ENCODE data around the gene RSL1D1.

RSL1D1 gene

GRCh38 chr16:11892761-11893160 is 41.4 kb upstream of the RSL1D1 start:
- ATAC-seq (ENCODE audit: low read depth): no peak
- TF ChIP-seq CTCF (IDR thresholded peaks at IDR 0.05; ENCODE audit: poor library complexity, severe bottlenecking): no peak
- peaks cover 90% of the 10 kb centered on the region for H3K36me3 ChIP-seq (ENCODE audit: low read depth)

GRCh38 chr16:11890231-11890965 is 39.1 kb upstream of the RSL1D1 start:
- no peak for DNase-seq (ENCODE audit: low spot score)
- Histone ChIP-seq H3K9me3 (ENCODE audit: severe bottlenecking) (no peaks in the 10 kb centered on the region), H3K27me3 (ENCODE audit: insufficient read depth, poor library complexity, severe bottlenecking) (no peaks in the 10 kb centered on the region), H3K4me3 (ENCODE audit: severe bottlenecking) (no peak overlapping the region), H3K4me1 (ENCODE audit: insufficient read depth, poor library complexity, severe bottlenecking) (no peaks in the 10 kb centered on the region), H3K27ac (ENCODE audit: poor library complexity, severe bottlenecking) (no peak overlapping the region), H3K36me3 (ENCODE audit: low read depth) (peaks cover 90% of the 10 kb centered on the region)
- ATAC-seq (ENCODE audit: low read depth): no peak
- no peak for TF ChIP-seq CTCF (IDR thresholded peaks at IDR 0.05; ENCODE audit: poor library complexity, severe bottlenecking)

More at GRCh38 chr16:11892761-11893160, 41.4 kb upstream of the RSL1D1 start:
- DNase-seq (ENCODE audit: low spot score): no peak
- no peak overlapping the region for H3K4me3 ChIP-seq (ENCODE audit: severe bottlenecking)
- H3K27me3 ChIP-seq (ENCODE audit: insufficient read depth, poor library complexity, severe bottlenecking): no peaks in the 10 kb centered on the region
- H3K4me1 ChIP-seq (ENCODE audit: insufficient read depth, poor library complexity, severe bottlenecking): no peaks in the 10 kb centered on the region
- H3K9me3 ChIP-seq (ENCODE audit: severe bottlenecking): no peaks in the 10 kb centered on the region
- H3K27ac ChIP-seq (ENCODE audit: poor library complexity, severe bottlenecking): no peak overlapping the region

- H3K4me3 ChIP-seq (ENCODE audit: severe bottlenecking): no peak overlapping the region
- no peaks in the 10 kb centered on the region for H3K4me1 ChIP-seq (ENCODE audit: insufficient read depth, poor library complexity, severe bottlenecking)
- ATAC-seq (ENCODE audit: low read depth) (no peak), DNase-seq (ENCODE audit: low spot score) (no peak)
- H3K27ac ChIP-seq (ENCODE audit: poor library complexity, severe bottlenecking): no peak overlapping the region
- H3K27me3 ChIP-seq (ENCODE audit: insufficient read depth, poor library complexity, severe bottlenecking): no peaks in the 10 kb centered on the region
- H3K9me3 ChIP-seq (ENCODE audit: severe bottlenecking): no peaks in the 10 kb centered on the region
- no peak for TF ChIP-seq CTCF (IDR thresholded peaks at IDR 0.05; ENCODE audit: poor library complexity, severe bottlenecking)
- peaks cover 91% of the 10 kb centered on the region for H3K36me3 ChIP-seq (ENCODE audit: low read depth)
These were observed 35.5 kb upstream of the RSL1D1 start for GRCh38 chr16:11886881-11887280.

GRCh38 chr16:11884035-11884434 is 32.7 kb upstream of the RSL1D1 start:
- no peak for DNase-seq (ENCODE audit: low spot score)
- no peaks in the 10 kb centered on the region for H3K27me3 ChIP-seq (ENCODE audit: insufficient read depth, poor library complexity, severe bottlenecking)
- H3K36me3 ChIP-seq (ENCODE audit: low read depth): peaks cover 96% of the 10 kb centered on the region
- ATAC-seq (ENCODE audit: low read depth): no peak
- no peak overlapping the region for H3K4me3 ChIP-seq (ENCODE audit: severe bottlenecking)
- no peaks in the 10 kb centered on the region for H3K4me1 ChIP-seq (ENCODE audit: insufficient read depth, poor library complexity, severe bottlenecking)
- no peak for TF ChIP-seq CTCF (IDR thresholded peaks at IDR 0.05; ENCODE audit: poor library complexity, severe bottlenecking)
- no peaks in the 10 kb centered on the region for H3K9me3 ChIP-seq (ENCODE audit: severe bottlenecking)
- H3K27ac ChIP-seq (ENCODE audit: poor library complexity, severe bottlenecking): no peak overlapping the region

GRCh38 chr16:11880007-11880406 is 28.7 kb upstream of the RSL1D1 start:
- Histone ChIP-seq H3K4me1 (ENCODE audit: insufficient read depth, poor library complexity, severe bottlenecking) (no peaks in the 10 kb centered on the region), H3K36me3 (ENCODE audit: low read depth) (peaks cover 97% of the 10 kb centered on the region), H3K4me3 (ENCODE audit: severe bottlenecking) (no peak overlapping the region), H3K9me3 (ENCODE audit: severe bottlenecking) (no peaks in the 10 kb centered on the region), H3K27me3 (ENCODE audit: insufficient read depth, poor library complexity, severe bottlenecking) (no peaks in the 10 kb centered on the region), H3K27ac (ENCODE audit: poor library complexity, severe bottlenecking) (no peak overlapping the region)
- no peak for TF ChIP-seq CTCF (IDR thresholded peaks at IDR 0.05; ENCODE audit: poor library complexity, severe bottlenecking)
- DNase-seq (ENCODE audit: low spot score) (no peak), ATAC-seq (ENCODE audit: low read depth) (peak; percentile 56; the same call in 2 of the 3 replicates)

Measured in RWPE2 (cell line).